Measurements from ENCODE around the gene IMPG2.

Gene IMPG2

GRCh38 chr3:101179637-101180036 lies 140.7 kb downstream of the IMPG2 start:
- no peak for DNase-seq

- no peak for DNase-seq
Measured at GRCh38 chr3:101177577-101177976, 142.8 kb downstream of the IMPG2 start.
